ENCODE results near the gene SULT1C3.
A peak's percentile ranks its signal among the peaks of the same experiment; 100 is the strongest.
"Not testable (repeated sequence)": the region's sequence is repeated elsewhere in the genome, so short reads cannot be mapped to it uniquely, and the experiment has no call there.

Gene SULT1C3

DNA sequence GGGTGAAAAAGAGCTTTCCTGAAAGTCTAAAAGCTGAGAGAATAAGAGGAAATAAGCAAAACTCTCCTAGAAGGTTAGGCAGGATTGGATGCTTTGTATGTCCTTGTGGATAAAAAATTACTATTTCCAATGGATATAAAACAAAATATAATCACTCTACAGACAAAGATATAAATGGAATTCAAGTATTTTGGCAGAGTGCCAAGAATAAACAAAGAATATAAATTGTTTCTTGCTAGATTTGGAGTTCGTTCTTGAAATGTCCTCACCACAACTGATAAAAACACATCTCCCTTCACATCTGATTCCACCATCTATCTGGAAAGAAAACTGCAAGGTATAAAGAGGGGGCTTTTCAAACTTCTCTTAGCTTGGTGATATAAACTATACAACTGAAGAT, 13.3 kb downstream of the SULT1C3 start:
- DNase-seq, result no peak

- DNase-seq, result no peak
These were observed 18.1 kb downstream of the SULT1C3 start for GRCh38 chr2:108257757-108258331.

DNA sequence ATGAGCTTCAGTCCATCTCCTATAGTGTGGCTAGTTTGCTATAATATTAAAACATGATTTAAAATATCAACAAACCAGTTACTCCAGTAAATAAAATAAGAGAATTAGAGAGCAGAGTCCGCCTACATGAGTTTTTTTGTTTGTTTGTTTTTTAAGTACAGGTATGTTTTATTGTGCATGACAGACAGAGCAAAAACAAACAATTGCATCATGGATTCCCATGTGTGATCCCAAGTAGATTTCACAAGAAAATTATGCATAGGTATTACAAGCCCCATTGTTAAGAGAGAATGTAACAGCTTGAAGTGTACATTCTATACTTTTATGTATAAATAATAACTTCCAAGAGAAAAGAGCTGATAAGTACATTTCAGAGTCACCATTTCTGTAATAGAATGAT, 21.0 kb downstream of the SULT1C3 start:
- no peak for DNase-seq

GRCh38 chr2:108262036-108262435, 22.3 kb downstream of the SULT1C3 start:
- no peak for DNase-seq

- DNase-seq, result no peak
These were observed 23.6 kb downstream of the SULT1C3 start for GRCh38 chr2:108263401-108263800.

DNA sequence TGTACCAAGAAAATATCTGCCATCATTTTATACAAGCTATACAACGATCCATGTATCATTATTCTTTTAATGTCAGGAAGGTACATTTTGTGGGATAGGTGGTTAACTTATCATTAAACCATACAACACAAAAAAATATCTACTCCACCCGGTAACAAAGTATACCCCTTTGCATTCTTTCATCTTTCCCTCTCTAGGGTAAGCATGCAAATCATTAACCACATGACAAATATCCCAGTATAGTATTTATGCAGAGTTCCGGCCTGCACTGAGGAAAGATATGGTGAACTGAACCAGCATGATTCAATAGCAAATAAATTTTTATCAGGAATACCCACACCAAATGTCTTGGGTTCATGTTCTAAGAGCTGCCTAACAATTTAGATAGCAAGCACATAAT, 26.4 kb downstream of the SULT1C3 start:
- DNase-seq, result no peak

GRCh38 chr2:108267101-108267500, 27.3 kb downstream of the SULT1C3 start:
- DNase-seq, result no peak

DNA sequence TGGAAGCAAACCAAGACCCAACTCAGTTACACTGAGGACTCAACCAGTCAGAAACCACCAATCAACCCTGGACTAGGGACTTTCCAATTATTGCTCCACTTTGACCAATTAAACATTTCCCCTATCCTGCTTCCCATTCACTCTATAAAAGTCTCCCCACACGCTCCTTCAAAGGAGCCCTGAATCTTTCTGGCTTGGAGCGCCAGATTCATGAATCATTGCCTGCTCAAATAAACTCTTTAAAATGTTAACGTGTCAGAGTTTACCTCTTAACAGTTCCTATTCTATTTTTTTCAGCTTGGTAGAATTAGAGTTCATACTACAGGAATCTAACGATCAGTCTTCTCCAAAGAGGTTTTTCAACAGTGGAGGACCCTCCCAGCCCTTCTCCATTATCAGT, 28.2 kb downstream of the SULT1C3 start:
- DNase-seq, result no peak

GRCh38 chr2:108270346-108270745, 30.6 kb downstream of the SULT1C3 start:
- no peak for DNase-seq

DNA sequence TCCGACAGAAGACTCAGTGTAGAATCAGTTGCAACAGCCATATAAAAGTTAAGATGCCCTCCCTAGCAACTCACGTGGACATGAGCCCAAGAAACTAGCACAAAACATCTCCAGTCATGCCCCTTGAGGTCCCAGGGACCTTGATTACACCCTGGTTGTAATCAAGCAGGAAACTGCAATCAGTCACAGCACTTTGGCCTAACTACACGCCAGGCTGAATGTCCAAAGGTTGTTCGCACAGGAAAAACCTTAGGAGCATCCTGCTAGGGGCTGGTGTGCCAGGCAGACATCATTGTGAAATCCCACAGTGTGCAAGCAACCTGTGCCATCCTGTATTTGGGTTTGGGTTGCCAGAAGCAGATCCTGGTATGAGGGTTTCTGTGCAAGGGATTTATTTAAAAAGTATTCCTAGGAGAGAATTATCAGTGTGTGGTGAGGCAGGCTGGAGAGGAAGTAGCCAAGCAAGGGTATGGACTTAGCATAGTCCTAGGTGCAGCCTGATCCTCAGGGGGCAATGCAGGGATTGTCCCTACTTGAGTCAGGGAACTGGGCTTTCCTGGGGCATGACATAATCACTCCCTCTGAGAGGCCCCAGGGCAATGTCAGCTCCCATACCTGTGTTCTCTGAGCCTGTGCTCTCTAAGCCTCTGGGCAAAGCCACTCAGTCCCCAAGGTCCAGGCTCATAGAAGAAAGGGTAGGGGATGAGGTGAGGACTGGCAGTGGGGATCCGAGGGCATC, 31.2 kb downstream of the SULT1C3 start:
- no peak for DNase-seq

DNA sequence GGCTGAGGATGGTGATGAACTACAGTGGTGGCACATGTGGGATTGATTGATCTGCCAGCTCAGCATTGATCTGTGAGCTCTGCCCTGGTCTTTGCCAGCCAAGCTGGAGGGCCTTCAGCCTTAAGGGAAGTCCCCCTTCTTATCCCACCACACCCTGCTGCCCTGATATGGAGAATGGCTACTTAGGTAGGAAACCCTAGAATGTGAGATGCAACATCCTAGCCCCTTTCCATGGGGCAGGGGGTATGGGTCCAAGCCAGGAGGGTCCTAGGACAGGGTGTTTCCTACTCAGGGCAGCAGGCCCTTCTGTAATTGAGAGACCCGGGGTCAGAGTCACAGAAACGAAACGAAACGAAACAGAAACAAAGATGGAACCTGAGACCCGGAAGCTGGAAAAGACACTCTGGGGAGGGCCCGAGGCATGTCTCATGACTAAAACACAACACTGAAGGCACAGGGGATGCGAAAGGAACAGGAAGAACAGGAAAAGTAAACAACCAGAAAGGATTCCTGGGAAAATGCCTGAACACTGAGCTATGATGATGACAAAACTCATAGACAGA, 32.0 kb downstream of the SULT1C3 start:
- no peak for DNase-seq

DNA sequence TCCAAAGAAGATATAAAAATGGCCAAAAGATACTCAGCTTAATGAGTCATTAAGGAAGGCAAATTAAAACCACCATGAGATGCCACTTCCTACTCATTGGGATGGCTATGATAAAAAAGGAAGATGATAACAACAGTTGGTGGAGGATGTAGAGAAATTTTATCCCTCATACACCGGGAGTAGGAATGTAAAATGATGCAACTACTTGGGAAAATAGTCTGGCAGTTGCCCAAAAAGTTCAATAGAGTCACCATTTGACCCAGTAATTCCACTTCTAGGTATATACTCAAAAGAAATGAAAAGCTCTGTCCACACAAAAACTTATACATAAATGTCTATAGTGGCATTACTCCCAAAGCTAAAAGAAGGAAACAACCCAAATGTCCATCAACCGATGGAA, 38.9 kb downstream of the SULT1C3 start:
- no peak for DNase-seq

DNA sequence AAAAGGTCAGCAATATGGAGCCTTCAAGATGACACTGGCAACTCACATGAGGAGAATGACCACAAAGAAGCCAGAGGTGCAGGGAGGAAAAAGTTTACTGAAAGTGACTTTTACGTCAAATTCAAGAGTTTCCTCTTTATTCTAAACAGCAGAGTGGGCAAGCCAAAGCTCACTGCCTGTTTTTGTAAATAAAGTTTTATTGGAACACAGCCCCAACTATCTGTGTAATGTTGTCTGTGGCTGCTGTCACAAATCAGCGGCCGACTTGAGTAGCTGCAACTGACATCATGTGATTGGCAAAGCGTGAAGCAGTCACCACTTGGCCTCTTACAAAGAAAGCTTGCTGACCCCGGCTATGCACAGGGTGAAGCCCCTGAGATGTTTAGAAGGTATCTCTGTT, 39.7 kb downstream of the SULT1C3 start:
- DNase-seq, result no peak

DNA sequence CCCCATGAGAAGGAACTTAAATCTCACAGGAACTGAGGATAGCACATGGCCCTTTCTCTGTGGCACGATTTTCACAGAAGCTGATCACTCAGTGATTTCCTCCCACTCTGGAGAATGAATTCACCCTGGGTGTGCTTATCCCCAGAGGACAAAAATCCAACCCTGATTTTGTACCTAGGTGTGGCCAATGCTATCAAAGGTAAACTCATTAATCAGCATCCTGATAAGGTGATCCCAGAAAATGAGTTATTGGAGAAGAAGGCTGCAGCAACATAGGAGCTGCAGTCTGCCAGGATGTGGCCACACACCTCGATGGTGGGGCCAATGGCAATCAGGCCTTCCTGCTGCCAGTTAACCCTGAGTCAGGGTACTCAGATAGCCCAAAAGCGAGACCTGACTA, 40.7 kb downstream of the SULT1C3 start:
- DNase-seq, result no peak

GRCh38 chr2:108284566-108284965, 44.8 kb downstream of the SULT1C3 start:
- DNase-seq, result not testable (repeated sequence)

- DNase-seq, result no peak
These were observed 45.8 kb downstream of the SULT1C3 start for GRCh38 chr2:108285616-108286015.

GRCh38 chr2:108287169-108287568, 47.4 kb downstream of the SULT1C3 start:
- no peak for DNase-seq

- DNase-seq, result no peak
These were observed 48.9 kb downstream of the SULT1C3 start, which contains the start of gene SULT1C2 for GRCh38 chr2:108288534-108289106. Gene SULT1C2 (plus strand): TSS chr2:108288895. CDS start chr2:108293668, 4,773 bp downstream.

GRCh38 chr2:108293850-108294249, 54.1 kb downstream of the SULT1C3 start:
- no peak for DNase-seq

GRCh38 chr2:108297436-108298141, 57.8 kb downstream of the SULT1C3 start:
- DNase-seq, result no peak

- DNase-seq, result no peak
These were observed 61.8 kb downstream of the SULT1C3 start for GRCh38 chr2:108301558-108301957.

- peak; percentile 2 for DNase-seq
These were observed 65.2 kb downstream of the SULT1C3 start for GRCh38 chr2:108304975-108305374.

- no peak for DNase-seq
These were observed 66.1 kb downstream of the SULT1C3 start for GRCh38 chr2:108305901-108306300.

All from activated CD4-positive, alpha-beta T cell treated with anti-CD3 and anti-CD28 coated beads, Interleukin-2, amount 50 U/mL, for 16 hours (primary cell).